ENCODE measurements around the gene IL12RB1. TPM values are rescaled to one million over a fixed set of nuclear protein-coding genes. Genes with fewer than 3 reads are reported as not detected.

Gene IL12RB1
- total and polyA plus RNA-seq, 4 donors, result 1.3 to 7.8 (median 4.8) TPM

DNA sequence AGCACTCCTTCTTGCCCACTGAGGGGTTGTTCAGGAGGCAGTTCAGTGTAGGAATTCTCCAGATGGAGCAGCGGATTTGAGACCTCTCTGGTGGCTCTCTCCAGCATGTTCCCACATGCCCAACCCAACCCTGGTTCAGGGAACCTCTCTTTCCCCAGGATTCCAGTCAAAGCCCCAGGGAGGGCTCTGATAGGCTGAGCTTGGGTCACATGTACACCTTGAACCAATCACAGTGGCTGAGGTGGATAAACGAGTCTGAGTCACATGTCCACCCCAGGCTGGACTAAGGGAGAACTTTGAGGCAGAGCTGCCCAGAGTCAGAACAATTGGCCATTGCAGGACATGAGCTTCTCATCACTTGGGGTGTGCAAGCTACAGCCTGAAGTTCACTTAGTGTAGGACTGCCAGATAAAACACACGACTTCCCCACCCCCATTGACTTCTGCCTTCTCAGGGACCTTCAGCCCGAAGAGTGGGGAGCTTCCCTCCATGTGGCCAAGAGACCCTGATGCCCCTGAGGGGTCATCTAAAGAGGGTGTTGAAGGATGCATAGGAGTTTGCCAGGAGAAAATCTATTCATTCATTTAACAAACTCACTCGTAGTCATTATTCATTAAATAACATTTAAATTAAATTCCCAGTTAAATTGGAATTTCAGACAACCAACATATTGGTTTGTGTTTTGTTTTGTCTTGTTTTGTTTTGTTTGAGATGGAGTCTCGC, 6.9 kb upstream of the IL12RB1 start:
- no peak overlapping the region for H3K4me3 ChIP-seq
- WGBS, 2 donors, result 68 to 74% methylated on average over 6 of the region's 6 CpGs
- H3K27ac ChIP-seq (ENCODE audit: low read depth in 1 of 2, low read length in 1 of 2), result no peak overlapping the region
- DNase-seq, result no peak
- ATAC-seq (ENCODE audit: insufficient read depth, low FRiP score), result no peak
- H3K27me3 ChIP-seq (ENCODE audit: control insufficient read depth in 3 of 3, insufficient read depth in 3 of 3, low read length in 2 of 3), result peaks cover 0 to 9% (median 7%) of the 10 kb centered on the region in 3 donors
- no peaks in the 10 kb centered on the region for H3K36me3 ChIP-seq (ENCODE audit: control insufficient read depth in 4 of 4, insufficient read depth in 4 of 4, low read length in 4 of 4)
- H3K9me3 ChIP-seq (ENCODE audit: control insufficient read depth in 4 of 4, insufficient read depth in 3 of 4, low read length in 3 of 4), result no peaks in the 10 kb centered on the region
- peaks cover 0 to 8% (median 6%) of the 10 kb centered on the region in 5 donors for H3K4me1 ChIP-seq (ENCODE audit: control insufficient read depth in 5 of 5, insufficient read depth in 5 of 5, low read length in 5 of 5)
- TF ChIP-seq, protein P1, sequence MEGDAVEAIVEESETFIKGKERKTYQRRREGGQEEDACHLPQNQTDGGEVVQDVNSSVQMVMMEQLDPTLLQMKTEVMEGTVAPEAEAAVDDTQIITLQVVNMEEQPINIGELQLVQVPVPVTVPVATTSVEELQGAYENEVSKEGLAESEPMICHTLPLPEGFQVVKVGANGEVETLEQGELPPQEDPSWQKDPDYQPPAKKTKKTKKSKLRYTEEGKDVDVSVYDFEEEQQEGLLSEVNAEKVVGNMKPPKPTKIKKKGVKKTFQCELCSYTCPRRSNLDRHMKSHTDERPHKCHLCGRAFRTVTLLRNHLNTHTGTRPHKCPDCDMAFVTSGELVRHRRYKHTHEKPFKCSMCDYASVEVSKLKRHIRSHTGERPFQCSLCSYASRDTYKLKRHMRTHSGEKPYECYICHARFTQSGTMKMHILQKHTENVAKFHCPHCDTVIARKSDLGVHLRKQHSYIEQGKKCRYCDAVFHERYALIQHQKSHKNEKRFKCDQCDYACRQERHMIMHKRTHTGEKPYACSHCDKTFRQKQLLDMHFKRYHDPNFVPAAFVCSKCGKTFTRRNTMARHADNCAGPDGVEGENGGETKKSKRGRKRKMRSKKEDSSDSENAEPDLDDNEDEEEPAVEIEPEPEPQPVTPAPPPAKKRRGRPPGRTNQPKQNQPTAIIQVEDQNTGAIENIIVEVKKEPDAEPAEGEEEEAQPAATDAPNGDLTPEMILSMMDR (IDR thresholded peaks at IDR 0.05; ENCODE audit: control extremely low read depth, extremely low read depth), result no peak
- no peak overlapping the region for H3K9ac ChIP-seq (ENCODE audit: insufficient read depth in 1 of 2, low read length in 2 of 2)

DNA sequence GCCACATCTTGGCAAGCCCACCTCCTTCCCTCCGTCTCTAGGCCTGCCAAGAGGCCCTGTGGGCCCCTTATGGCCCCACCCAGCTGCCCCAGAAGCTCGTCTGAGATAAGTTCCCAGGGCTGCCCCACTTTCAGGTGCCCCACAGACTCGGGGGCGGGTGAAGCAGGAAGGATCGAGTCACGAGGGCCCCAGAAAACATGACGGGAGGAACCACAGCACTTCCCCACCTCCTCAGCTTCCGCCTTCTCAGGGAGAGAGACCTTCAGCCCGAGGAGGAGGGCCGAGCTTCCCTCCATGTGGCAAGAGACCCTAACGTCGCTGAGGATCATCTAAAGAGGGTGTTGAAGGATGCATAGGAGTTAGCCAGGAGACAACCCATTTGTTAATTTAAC, 4.5 kb upstream of the IL12RB1 start:
- Histone ChIP-seq H3K36me3 (ENCODE audit: control insufficient read depth in 4 of 4, insufficient read depth in 4 of 4, low read length in 4 of 4) (no peaks in the 10 kb centered on the region), H3K27ac (ENCODE audit: low read depth in 1 of 2, low read length in 1 of 2) (peak overlapping the region in 1 of 2 donors; percentile 73), H3K9me3 (ENCODE audit: control insufficient read depth in 4 of 4, insufficient read depth in 3 of 4, low read length in 3 of 4) (no peaks in the 10 kb centered on the region), H3K9ac (ENCODE audit: insufficient read depth in 1 of 2, low read length in 2 of 2) (no peak overlapping the region), H3K4me3 (no peak overlapping the region), H3K4me1 (ENCODE audit: control insufficient read depth in 5 of 5, insufficient read depth in 5 of 5, low read length in 5 of 5) (peaks cover 0 to 2% (median 0%) of the 10 kb centered on the region in 5 donors), H3K27me3 (ENCODE audit: control insufficient read depth in 3 of 3, insufficient read depth in 3 of 3, low read length in 2 of 3) (peaks cover 0 to 3% (median 0%) of the 10 kb centered on the region in 3 donors)
- ATAC-seq (ENCODE audit: insufficient read depth, low FRiP score), result peak; percentile 21
- no peak for DNase-seq
- TF ChIP-seq, protein P1 (IDR thresholded peaks at IDR 0.05; ENCODE audit: control extremely low read depth, extremely low read depth), result no peak
- 14 to 41% methylated on average over 12 of the region's 12 CpGs for WGBS, 2 donors

DNA sequence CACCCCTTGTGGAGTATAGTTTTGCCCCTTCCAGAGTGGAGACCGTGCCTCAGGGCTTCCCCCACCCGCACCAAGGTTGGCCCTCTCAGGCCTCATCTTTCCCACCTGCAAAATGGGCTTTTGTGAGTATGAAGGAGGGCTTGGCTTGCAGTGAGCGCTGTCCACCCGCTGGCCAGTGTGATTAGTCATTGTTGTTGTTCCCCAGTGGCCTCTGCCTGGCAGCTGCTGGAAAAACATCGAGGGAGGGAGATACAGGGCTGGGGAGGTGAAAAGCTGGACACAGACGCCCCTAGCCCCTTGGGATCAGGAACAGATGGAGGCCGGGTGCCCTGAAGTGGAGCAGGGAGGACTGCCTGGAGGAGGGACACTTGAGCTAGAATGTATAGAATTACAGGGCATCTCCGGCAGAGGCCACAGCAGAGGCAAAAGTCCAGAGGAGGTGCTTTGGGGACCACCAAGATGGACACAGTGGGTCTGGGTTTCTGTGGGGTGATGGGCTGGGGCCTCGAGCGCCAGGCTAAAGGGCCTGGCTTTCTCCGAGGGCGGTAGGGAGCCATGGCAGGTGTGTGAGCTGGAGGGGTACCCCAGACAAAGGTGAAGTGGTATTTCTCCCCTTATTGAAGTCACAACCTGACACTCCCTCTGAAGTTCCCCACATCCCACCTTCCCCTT, 3.9 kb upstream of the IL12RB1 start:
- no peak overlapping the region for H3K9ac ChIP-seq (ENCODE audit: insufficient read depth in 1 of 2, low read length in 2 of 2)
- peaks cover 0 to 2% (median 0%) of the 10 kb centered on the region in 5 donors for H3K4me1 ChIP-seq (ENCODE audit: control insufficient read depth in 5 of 5, insufficient read depth in 5 of 5, low read length in 5 of 5)
- ATAC-seq (ENCODE audit: insufficient read depth, low FRiP score) (no peak), DNase-seq (no peak)
- H3K9me3 ChIP-seq (ENCODE audit: control insufficient read depth in 4 of 4, insufficient read depth in 3 of 4, low read length in 3 of 4), result no peaks in the 10 kb centered on the region
- H3K36me3 ChIP-seq (ENCODE audit: control insufficient read depth in 4 of 4, insufficient read depth in 4 of 4, low read length in 4 of 4), result no peaks in the 10 kb centered on the region
- WGBS, 2 donors, result 65 to 79% methylated on average over 12 of the region's 12 CpGs
- H3K4me3 ChIP-seq, result no peak overlapping the region
- peak overlapping the region in 1 of 2 donors; percentile 73 for H3K27ac ChIP-seq (ENCODE audit: low read depth in 1 of 2, low read length in 1 of 2)
- TF ChIP-seq, protein P1 (IDR thresholded peaks at IDR 0.05; ENCODE audit: control extremely low read depth, extremely low read depth), result no peak
- peaks cover 0 to 3% (median 0%) of the 10 kb centered on the region in 3 donors for H3K27me3 ChIP-seq (ENCODE audit: control insufficient read depth in 3 of 3, insufficient read depth in 3 of 3, low read length in 2 of 3)

Measured in lung (tissue), 12 donors.